ENCODE measurements around the gene RHBDL2.

DNA sequence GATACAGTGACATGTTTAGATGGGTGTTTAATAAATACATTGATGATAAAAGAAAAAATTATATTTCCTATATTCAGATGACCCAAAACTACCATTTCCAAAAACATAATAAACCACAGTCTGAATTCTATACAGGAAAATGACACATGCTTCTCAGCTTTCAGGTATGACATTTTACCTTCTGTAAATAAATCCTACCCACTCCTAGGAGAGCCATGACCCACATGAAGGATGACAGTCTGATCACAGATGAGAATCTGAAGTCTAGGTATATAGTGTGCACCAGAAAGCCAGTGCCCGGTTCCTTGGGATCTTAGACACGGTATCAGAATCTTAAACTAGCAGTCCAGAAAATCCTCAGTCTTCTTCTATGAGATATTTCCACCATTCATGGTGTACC is 56.5 kb downstream of the RHBDL2 start:
- TF ChIP-seq POLR2AphosphoS5 (IDR thresholded peaks at IDR 0.05) (no peak), POLR2A (IDR thresholded peaks at IDR 0.05) (no peak)
- TF ChIP-seq, protein P1, sequence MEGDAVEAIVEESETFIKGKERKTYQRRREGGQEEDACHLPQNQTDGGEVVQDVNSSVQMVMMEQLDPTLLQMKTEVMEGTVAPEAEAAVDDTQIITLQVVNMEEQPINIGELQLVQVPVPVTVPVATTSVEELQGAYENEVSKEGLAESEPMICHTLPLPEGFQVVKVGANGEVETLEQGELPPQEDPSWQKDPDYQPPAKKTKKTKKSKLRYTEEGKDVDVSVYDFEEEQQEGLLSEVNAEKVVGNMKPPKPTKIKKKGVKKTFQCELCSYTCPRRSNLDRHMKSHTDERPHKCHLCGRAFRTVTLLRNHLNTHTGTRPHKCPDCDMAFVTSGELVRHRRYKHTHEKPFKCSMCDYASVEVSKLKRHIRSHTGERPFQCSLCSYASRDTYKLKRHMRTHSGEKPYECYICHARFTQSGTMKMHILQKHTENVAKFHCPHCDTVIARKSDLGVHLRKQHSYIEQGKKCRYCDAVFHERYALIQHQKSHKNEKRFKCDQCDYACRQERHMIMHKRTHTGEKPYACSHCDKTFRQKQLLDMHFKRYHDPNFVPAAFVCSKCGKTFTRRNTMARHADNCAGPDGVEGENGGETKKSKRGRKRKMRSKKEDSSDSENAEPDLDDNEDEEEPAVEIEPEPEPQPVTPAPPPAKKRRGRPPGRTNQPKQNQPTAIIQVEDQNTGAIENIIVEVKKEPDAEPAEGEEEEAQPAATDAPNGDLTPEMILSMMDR (IDR thresholded peaks at IDR 0.05), result no peak

All from gastroesophageal sphincter (tissue), 3 donors.